Upper lobe of left lung (tissue), 6 donors: ENCODE measurements around the gene XRCC4. TPM values are rescaled to one million over a fixed set of nuclear protein-coding genes. Genes with fewer than 3 reads are reported as not detected.

Source experiments
- ATAC-seq, 2 donors: fragments of 200-7000 bp; cut with Tn5 transposase; one replicate each; pipeline ENCODE4 v1.9.1; 2022; ENCODE audit warnings: mild to moderate bottlenecking in 2 of 2, moderate library complexity in 2 of 2; ENCODE audit not compliant: low FRiP score in 2 of 2
- DNase-seq, 2 donors: peaks; one replicate each; pipeline ENCODE4 v3.0.0-alpha.2; 2019 to 2020
- H3K27ac ChIP-seq, 4 donors: fragments of 200-600 bp; sonication (generic); one replicate each; pipeline ENCODE4 v1.5.1; 2016 to 2019
- H3K27me3 ChIP-seq, 4 donors: fragments of 200-600 bp; sonication (generic); one replicate each; pipeline ENCODE4 v1.5.1; 2017 to 2019
- H3K36me3 ChIP-seq, 4 donors: fragments of 200-600 bp; sonication (generic); one replicate each; pipeline ENCODE4 v1.5.1; 2016 to 2019
- H3K4me1 ChIP-seq, 4 donors: fragments of 200-600 bp; sonication (generic); one replicate each; pipeline ENCODE4 v1.5.1; 2018 to 2019
- H3K4me3 ChIP-seq, 4 donors: fragments of 200-600 bp; sonication (generic); one replicate each; pipeline ENCODE4 v1.5.1; 2017 to 2019; ENCODE audit warnings: mild to moderate bottlenecking in 2 of 4, moderate library complexity in 1 of 4
- H3K9me3 ChIP-seq, 4 donors: fragments of 200-600 bp; sonication (generic); one replicate each; pipeline ENCODE4 v1.5.1; 2018 to 2019
- CTCF ChIP-seq, 6 experiments: fragments of 450-650 bp in 4 of 6; fragments of 200-600 bp in 2 of 6; sonication (generic) in 2 of 6; IDR thresholded peaks; one replicate each; pipeline ENCODE4 v1.5.1; 2016 to 2019; ENCODE audit warnings: antibody characterized with exemption in 6 of 6
- EP300 ChIP-seq, 4 donors: sonication (generic); formaldehyde crosslinking; IDR thresholded peaks; one replicate each; pipeline ENCODE4 v1.5.1; 2017; ENCODE audit warnings: antibody characterized with exemption in 4 of 4, control low read depth in 2 of 4
- POLR2A ChIP-seq, 4 donors: fragments of 450-650 bp; IDR thresholded peaks; one replicate each; pipeline ENCODE4 v1.5.1; 2016 to 2017; ENCODE audit warnings: antibody characterized with exemption in 4 of 4, mild to moderate bottlenecking in 2 of 4
- POLR2AphosphoS5 ChIP-seq, 2 donors: sonication (generic); formaldehyde crosslinking; IDR thresholded peaks; one replicate each; pipeline ENCODE4 v1.5.1; 2017; ENCODE audit warnings: antibody characterized with exemption in 2 of 2
- WGBS, 2 donors: methylation state at CpG; one replicate each; pipeline ENCODE4 v1.1.5; 2017 to 2018; 5-methylcytosine and 5-hydroxymethylcytosine counted together
- total RNA-seq, 6 donors: library from RNA; depleted of rRNA in 4 of 6; stranded (reverse); fragments of >200 nt in 4 of 6; gene quantifications; one replicate each; pipeline versions ENCODE4 v1.1.0 to v1.2.1, GENCODE V29; 2016 to 2021
- donor health status: DM: no; HTN: no; CAD: no; lungs with moderate emphysema.
- donor health status: DM: no; HTN: yes; CAD: no; lungs with severe emphysema.

Gene XRCC4
- total RNA-seq, 6 donors from 2014 or later = 4.4 to 11.8 (median 7.7) TPM

- TF ChIP-seq POLR2AphosphoS5 (IDR thresholded peaks at IDR 0.05) (no peak), POLR2A (IDR thresholded peaks at IDR 0.05) (no peak), EP300 (IDR thresholded peaks at IDR 0.05) (no peak), CTCF (IDR thresholded peaks at IDR 0.05) (no peak)
- 89 to 92% methylated on average over 3 of the region's 3 CpGs for WGBS, 2 donors
- H3K27me3 ChIP-seq = no peaks in the 10 kb centered on the region
- no peak overlapping the region for H3K4me3 ChIP-seq
- no peaks in the 10 kb centered on the region for H3K4me1 ChIP-seq
- no peak for ATAC-seq
- H3K27ac ChIP-seq = no peak overlapping the region
- DNase-seq = no peak
- no peaks in the 10 kb centered on the region for H3K9me3 ChIP-seq
- no peaks in the 10 kb centered on the region for H3K36me3 ChIP-seq
Measured at GRCh38 chr5:83042507-83042906, 34.8 kb upstream of the XRCC4 start.

- WGBS, 2 donors = 74 to 80% methylated on average over 2 of the region's 2 CpGs
- Histone ChIP-seq H3K27ac (no peak overlapping the region), H3K4me1 (no peaks in the 10 kb centered on the region), H3K27me3 (no peaks in the 10 kb centered on the region), H3K9me3 (no peaks in the 10 kb centered on the region), H3K36me3 (no peaks in the 10 kb centered on the region), H3K4me3 (no peak overlapping the region)
- DNase-seq = no peak
- no peak for ATAC-seq
- no peak for TF ChIP-seq POLR2AphosphoS5 (IDR thresholded peaks at IDR 0.05)
- no peak for TF ChIP-seq POLR2A (IDR thresholded peaks at IDR 0.05)
- TF ChIP-seq CTCF (IDR thresholded peaks at IDR 0.05) = no peak
- no peak for TF ChIP-seq EP300 (IDR thresholded peaks at IDR 0.05)
Measured at GRCh38 chr5:83044926-83045325, 32.4 kb upstream of the XRCC4 start.

- H3K27me3 ChIP-seq = no peaks in the 10 kb centered on the region
- H3K27ac ChIP-seq = no peak overlapping the region
- peaks cover 0 to 6% (median 1%) of the 10 kb centered on the region in 4 donors for H3K36me3 ChIP-seq
- no peaks in the 10 kb centered on the region for H3K9me3 ChIP-seq
- DNase-seq = no peak
- no peak for ATAC-seq
- 85 to 86% methylated on average over 3 of the region's 3 CpGs for WGBS, 2 donors
- no peaks in the 10 kb centered on the region for H3K4me1 ChIP-seq
- no peak for TF ChIP-seq POLR2A (IDR thresholded peaks at IDR 0.05)
- no peak overlapping the region for H3K4me3 ChIP-seq
Measured at GRCh38 chr5:83048277-83048676, 29.1 kb upstream of the XRCC4 start.

GRCh38 chr5:83048811-83049210 lies 28.5 kb upstream of the XRCC4 start:
- H3K4me1 ChIP-seq = no peaks in the 10 kb centered on the region
- no peaks in the 10 kb centered on the region for H3K9me3 ChIP-seq
- H3K4me3 ChIP-seq = no peak overlapping the region
- DNase-seq (no peak), ATAC-seq (peak in 1 of 2 donors; percentile 12)
- H3K27me3 ChIP-seq = no peaks in the 10 kb centered on the region
- H3K36me3 ChIP-seq = peaks cover 0 to 6% (median 1%) of the 10 kb centered on the region in 4 donors
- TF ChIP-seq CTCF (IDR thresholded peaks at IDR 0.05) = no peak
- TF ChIP-seq EP300 (IDR thresholded peaks at IDR 0.05) = no peak
- TF ChIP-seq POLR2AphosphoS5 (IDR thresholded peaks at IDR 0.05) = no peak
- TF ChIP-seq POLR2A (IDR thresholded peaks at IDR 0.05) = no peak
- WGBS, 2 donors = 90 to 97% methylated on average over 2 of the region's 2 CpGs
- no peak overlapping the region for H3K27ac ChIP-seq

GRCh38 chr5:83049370-83049885 lies 27.9 kb upstream of the XRCC4 start:
- no peak overlapping the region for H3K27ac ChIP-seq
- H3K27me3 ChIP-seq = no peaks in the 10 kb centered on the region
- H3K9me3 ChIP-seq = no peaks in the 10 kb centered on the region
- no peak for DNase-seq
- no peaks in the 10 kb centered on the region for H3K4me1 ChIP-seq
- H3K36me3 ChIP-seq = peaks cover 0 to 6% (median 1%) of the 10 kb centered on the region in 4 donors
- WGBS, 2 donors = 80 to 82% methylated on average over 3 of the region's 3 CpGs
- no peak for TF ChIP-seq EP300 (IDR thresholded peaks at IDR 0.05)
- no peak for TF ChIP-seq POLR2AphosphoS5 (IDR thresholded peaks at IDR 0.05)
- TF ChIP-seq POLR2A (IDR thresholded peaks at IDR 0.05) = no peak
- no peak for TF ChIP-seq CTCF (IDR thresholded peaks at IDR 0.05)
- H3K4me3 ChIP-seq = no peak overlapping the region
- peak in 1 of 2 donors; percentile 50 for ATAC-seq
